Measurements from ENCODE around the gene PLEKHD1.

DNA sequence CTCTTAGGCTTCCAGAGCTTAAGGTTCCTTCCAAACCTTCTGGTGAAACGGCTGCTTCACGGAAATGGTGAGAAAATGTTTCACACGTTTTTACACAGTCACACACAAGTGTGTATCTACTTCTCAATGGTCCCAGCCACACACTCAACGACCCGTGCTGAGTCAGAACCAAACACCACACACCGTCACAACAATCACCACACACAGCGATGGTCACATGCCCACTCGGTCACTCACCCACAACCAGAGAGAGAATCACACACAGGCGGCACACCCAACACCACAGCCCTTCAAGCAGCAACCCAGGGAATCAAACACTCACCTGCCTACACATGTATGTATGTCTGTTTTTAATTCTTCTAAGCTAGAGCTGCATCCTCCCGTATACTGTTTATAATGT, 12.6 kb upstream of the PLEKHD1 start:
- TF ChIP-seq, protein P1, sequence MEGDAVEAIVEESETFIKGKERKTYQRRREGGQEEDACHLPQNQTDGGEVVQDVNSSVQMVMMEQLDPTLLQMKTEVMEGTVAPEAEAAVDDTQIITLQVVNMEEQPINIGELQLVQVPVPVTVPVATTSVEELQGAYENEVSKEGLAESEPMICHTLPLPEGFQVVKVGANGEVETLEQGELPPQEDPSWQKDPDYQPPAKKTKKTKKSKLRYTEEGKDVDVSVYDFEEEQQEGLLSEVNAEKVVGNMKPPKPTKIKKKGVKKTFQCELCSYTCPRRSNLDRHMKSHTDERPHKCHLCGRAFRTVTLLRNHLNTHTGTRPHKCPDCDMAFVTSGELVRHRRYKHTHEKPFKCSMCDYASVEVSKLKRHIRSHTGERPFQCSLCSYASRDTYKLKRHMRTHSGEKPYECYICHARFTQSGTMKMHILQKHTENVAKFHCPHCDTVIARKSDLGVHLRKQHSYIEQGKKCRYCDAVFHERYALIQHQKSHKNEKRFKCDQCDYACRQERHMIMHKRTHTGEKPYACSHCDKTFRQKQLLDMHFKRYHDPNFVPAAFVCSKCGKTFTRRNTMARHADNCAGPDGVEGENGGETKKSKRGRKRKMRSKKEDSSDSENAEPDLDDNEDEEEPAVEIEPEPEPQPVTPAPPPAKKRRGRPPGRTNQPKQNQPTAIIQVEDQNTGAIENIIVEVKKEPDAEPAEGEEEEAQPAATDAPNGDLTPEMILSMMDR (IDR thresholded peaks at IDR 0.05), result no peak
- TF ChIP-seq POLR2A (IDR thresholded peaks at IDR 0.05), result no peak

All from Peyer's patch (tissue), 4 donors.